DND-41 (cell line): Measurements from ENCODE around the gene MRGPRX4.

Experiments used
- EZH2 ChIP-seq: IDR thresholded peaks from 3 replicates; pipeline ENCODE4 v1.6.1; 2012; ENCODE audit warnings: borderline replicate concordance, low read depth, mild to moderate bottlenecking, moderate library complexity, low read length, inconsistent platforms; ENCODE audit not compliant: severe bottlenecking
- TF ChIP-seq, protein P1 (sequence below): IDR thresholded peaks from 2 replicates; pipeline ENCODE4 v1.5.1; 2012; ENCODE audit warnings: borderline replicate concordance, low read length, moderate library complexity, mild to moderate bottlenecking; ENCODE audit not compliant: poor library complexity, severe bottlenecking; ENCODE audit errors: extremely low read depth

DNA sequence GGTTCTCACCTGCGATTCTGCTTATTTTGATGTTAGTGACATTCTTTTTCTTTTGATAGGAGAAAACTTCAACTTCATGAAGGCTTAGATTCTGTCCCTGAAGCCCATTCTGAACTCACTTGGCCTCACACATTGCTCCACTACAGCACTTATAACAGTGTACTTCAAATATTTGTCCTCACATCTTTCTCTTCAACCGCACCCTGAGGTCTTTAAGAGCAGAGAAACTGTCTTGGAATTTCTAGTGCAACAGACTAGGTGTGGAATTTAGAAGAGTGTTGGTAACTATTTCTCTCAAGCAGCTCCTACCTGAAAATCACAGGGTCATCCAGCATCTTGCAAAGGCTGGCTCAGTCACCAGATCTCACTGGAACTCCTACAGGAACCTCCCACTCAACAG, 32.5 kb upstream of the MRGPRX4 start:
- TF ChIP-seq, protein P1, sequence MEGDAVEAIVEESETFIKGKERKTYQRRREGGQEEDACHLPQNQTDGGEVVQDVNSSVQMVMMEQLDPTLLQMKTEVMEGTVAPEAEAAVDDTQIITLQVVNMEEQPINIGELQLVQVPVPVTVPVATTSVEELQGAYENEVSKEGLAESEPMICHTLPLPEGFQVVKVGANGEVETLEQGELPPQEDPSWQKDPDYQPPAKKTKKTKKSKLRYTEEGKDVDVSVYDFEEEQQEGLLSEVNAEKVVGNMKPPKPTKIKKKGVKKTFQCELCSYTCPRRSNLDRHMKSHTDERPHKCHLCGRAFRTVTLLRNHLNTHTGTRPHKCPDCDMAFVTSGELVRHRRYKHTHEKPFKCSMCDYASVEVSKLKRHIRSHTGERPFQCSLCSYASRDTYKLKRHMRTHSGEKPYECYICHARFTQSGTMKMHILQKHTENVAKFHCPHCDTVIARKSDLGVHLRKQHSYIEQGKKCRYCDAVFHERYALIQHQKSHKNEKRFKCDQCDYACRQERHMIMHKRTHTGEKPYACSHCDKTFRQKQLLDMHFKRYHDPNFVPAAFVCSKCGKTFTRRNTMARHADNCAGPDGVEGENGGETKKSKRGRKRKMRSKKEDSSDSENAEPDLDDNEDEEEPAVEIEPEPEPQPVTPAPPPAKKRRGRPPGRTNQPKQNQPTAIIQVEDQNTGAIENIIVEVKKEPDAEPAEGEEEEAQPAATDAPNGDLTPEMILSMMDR, result no peak
- TF ChIP-seq EZH2, result no peak
